Hematopoietic multipotent progenitor cell treated with erythropoietin and hydrocortisone succinate and interleukin-3 and kit ligand, for 6 days (in vitro differentiated cells): Measurements from ENCODE around the gene HOXA4.

Source experiments
- DNase-seq: peaks from one replicate; pipeline ENCODE4 v3.0.0-alpha.2; 2015

The HOXA4 gene

GRCh38 chr7:27146491-27147198 lies 16.1 kb upstream of the HOXA4 start:
- no peak for DNase-seq

DNA sequence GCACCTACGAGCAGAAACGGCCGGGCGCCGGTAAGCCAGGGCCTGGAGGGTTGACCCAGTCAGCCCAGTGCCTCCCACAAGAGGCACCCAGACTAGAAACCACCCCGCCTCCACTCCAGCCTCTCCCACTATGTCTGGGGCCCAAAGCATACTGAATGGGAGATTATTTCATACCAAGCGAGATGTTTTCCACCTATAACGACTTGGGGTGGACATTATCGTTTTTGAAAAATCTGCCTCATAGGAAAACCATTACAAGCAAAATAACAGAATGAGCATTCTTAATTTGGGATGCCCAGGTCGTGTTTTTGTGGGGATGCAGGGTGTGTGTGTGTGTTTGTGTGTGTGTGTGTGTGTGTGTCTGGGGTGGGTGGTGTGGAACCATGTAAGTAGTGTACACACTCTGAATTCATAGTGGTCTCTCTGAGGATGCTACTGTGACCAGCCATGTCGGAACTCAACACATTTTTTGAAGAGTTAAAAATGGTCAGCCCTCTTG lies 15.4 kb upstream of the HOXA4 start:
- no peak for DNase-seq

GRCh38 chr7:27145165-27145913 lies 14.8 kb upstream of the HOXA4 start:
- DNase-seq: no peak

DNA sequence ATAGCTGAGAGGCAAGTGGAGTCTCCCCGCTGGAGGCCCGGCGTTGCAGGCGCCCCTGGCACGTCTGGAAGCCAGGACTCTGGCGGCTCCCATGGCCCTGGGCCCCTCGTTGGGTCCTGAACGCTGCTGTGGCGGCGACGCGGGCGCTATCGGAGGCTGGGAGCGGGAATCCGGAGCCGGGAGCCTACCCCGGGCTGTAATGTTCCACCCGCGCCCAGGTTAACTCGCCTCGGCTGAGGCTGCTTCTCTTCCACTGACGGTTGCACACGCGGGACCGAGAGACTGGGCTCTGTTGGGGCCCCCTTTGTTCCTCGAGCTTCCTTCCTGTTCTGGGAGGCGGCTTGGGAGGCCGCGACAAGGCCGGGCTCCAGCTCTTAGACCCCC lies 14.2 kb upstream of the HOXA4 start:
- no peak for DNase-seq

GRCh38 chr7:27143950-27144780 lies 13.6 kb upstream of the HOXA4 start:
- no peak for DNase-seq

- peak; percentile 73 for DNase-seq
Measured at GRCh38 chr7:27143023-27143949, 12.7 kb upstream of the HOXA4 start, which contains the start of gene HOXA5. TSS of gene HOXA5 (minus strand) at chr7:27143681. CDS start at chr7:27143607, 74 bp downstream.

GRCh38 chr7:27142580-27143022 lies 12.0 kb upstream of the HOXA4 start:
- no peak for DNase-seq

DNA sequence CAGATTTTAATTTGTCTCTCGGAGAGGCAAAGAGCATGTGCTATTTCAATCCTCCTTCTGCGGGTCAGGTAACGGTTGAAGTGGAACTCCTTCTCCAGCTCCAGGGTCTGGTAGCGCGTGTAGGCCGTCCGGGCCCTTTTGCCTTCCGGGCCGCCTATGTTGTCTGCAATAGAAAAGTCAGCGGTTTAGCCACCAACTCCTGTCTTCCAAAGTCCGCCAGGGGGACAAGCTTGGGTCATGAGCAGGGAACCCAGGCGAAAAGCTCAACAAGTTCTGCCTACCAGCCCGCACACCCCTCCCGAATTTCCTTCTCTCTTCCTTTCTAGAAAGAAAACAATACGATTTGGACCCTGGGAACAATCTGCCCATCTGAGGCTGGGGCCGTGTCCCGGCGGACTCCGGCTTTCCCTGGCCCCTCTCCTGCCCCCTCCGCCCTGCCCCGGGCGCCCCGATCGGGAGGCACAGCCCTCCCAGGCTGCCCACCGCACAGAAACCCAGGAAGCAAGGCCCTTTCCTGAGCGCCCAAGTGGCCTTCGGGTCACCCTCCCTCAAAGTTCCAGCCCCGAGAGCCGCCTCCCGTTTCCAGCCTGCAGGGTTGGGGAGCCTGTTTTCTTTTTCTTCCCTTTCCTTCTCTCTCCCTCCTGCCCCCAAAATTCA lies 11.5 kb upstream of the HOXA4 start:
- DNase-seq: no peak

DNA sequence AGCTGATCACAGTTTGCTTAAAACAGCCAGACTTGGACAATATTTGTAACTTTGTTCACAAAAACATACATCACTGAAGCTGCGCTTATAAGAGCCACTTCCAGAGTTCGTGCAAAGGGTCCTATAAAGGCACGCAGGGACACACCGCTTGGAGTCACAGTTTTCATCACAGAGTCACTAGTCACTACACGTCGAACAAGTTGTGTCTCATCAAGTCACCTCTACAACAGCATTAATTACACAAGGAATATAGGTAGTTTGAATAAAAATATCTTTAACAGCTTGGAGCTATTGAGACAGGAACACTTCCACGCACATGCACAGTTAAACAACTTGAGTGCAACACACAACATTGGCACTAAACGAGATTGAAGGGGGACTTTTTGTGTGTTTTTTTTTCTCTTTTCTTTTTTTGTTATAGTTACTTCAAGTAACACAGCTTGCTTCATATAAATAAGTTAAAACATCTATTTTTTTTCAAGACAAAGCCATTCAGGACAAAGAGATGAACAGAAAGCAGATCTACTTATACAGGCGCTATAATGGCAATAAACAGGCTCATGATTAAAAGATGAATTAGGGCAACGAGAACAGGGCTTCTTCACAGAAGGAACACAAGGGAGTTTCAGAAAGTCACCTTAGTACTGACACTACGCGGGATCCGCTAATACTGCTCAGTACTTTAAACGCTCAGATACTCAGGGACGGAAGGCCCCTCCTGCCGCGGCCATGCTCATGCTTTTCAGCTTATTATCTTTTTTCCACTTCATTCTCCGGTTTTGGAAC lies 10.8 kb upstream of the HOXA4 start:
- DNase-seq: no peak

- no peak for DNase-seq
Measured at GRCh38 chr7:27140126-27140857, 9.7 kb upstream of the HOXA4 start.

- DNase-seq: no peak
Measured at GRCh38 chr7:27139334-27140125, 9.0 kb upstream of the HOXA4 start.

- no peak for DNase-seq
Measured at GRCh38 chr7:27138985-27139333, 8.4 kb upstream of the HOXA4 start.

GRCh38 chr7:27138472-27138871 lies 7.9 kb upstream of the HOXA4 start:
- no peak for DNase-seq

GRCh38 chr7:27137640-27138315 lies 7.2 kb upstream of the HOXA4 start:
- DNase-seq: no peak

DNA sequence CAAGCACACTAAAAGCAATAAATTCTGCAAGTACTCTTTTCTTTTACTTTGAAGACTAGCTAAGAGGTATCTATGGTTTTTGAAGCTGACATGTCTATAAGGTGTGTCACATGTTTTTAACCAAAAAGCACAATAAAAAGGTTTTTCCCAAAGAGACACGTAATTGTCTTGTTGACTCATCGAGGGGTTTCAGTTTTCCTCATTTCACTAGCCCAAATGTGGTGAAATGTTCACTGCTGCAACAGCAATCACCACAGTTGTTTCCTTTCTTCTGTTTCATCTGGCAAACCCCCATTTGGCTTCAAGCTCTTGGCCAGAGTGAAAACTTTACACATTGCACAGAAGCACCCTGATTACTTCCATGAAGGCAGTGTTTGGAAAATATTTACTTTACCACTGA lies 3.8 kb upstream of the HOXA4 start:
- no peak for DNase-seq

DNA sequence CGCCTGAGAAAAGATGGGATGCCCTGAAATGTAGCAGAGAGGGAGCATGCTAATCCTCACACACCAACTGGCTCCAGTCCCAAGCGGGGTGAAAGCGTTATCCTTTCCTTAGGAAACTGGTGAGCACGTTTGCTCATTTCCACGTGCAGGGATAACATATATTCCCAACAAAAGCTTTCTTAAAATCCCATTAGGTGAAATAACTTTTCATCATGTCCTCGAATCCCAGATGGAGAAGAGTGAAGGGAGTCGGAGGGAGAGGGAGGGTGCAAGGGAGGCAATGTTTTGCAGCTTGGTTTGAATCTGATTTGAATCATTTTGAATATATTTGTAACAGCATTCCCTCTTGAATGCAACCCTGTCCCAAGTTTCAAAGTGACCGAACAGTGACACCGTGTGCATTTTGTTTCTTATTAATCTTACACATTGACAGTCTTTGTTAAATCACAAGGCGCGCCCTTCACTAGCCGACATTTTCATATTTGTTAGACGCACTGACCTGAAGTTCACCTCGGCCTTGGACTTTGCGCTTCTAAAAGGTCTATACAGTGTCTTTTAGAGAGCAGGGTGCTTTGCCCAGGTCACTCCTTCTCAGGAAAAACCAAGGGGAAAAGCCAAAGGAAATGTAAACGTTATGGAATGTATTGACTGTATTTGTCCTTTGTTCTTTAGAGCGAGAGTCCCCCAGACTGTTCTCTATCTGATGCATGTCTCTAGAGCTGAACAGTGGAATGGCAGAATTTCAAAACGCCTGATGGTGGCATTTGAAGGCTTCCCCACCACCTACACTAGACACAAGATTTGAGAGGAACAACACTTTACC lies 3.1 kb upstream of the HOXA4 start:
- no peak for DNase-seq

GRCh38 chr7:27132978-27133377 lies 2.4 kb upstream of the HOXA4 start:
- no peak for DNase-seq

DNA sequence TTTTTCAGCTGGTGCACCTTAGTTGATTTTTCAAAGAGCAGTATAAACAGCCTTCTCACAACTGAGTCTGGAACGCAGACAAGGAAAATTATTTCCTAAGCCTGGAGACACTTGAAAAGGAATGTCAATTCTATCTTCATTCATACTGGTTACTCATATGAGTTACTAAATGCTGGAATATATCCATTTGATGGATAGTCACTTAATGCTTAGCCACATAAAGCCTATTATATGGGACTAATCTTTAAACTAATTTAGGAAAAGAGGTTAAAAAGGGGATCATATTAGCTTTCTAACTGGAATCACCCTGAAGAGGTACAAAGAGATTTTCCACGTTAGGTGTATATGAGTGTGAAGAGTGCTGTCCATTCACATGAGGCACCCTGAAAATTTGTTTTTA lies 1.7 kb upstream of the HOXA4 start:
- DNase-seq: no peak
